ENCODE data around the gene MAPKAPK5.

The MAPKAPK5 gene

DNA sequence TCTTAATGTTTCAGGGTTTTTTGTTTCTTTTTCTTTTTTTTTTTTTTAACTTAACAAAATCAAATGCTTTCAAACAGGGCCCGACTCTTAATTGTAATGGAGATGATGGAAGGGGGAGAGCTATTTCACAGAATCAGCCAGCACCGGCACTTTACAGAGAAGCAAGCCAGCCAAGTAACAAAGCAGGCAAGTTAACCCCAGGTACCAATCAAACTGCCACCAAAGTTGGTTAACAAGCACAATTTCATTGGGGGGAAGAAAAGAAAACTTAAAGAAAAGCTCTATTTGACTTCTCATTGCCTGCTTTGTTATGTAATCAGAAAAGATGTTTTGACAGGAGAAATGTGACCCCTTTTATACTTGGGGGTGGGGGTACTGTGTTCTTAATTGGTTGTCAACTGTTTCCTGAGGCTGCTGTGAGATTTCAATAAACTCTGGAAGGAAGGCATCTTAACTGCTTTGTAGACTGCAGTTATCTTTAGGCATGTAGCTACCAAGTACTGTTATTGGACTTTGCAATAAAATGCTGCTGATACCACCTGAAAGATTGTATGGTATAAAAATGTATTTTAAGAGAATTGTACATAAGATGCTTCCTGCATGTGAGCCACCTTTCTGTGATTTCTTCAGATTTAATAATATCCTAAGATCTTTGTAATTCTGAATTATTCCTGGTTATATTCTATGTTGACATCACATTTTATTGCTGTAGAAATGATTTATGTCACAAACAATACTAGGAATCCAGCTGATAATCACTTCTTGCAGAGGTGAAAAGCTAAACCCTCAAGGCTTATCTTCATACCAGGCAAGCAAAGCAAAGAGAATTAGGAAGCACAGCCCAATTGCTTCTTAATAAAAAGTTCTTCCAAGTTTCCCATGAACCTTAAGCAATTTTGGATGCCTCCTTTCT is 26.9 kb downstream of the MAPKAPK5 start:
- intact Hi-C loops (cut with DNase I), result no loop called here

DNA sequence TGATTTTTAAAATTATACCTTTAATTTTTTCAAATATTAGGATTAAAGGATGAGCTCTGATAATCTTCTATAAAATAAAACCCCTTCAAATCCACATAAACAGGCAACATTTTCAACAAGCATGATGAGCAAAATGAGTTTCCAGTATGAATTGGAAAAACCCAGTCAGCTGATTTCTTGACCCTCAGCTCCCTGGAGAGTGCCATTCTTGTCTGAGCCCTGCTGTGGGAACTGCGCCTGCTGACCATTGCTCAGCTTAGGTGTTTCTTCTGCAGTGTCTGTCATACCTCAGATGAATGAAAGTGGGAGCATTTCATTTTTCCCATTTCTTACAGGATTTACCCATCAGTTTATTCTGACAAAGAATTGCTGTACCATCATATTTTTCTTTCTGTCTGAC is 27.6 kb downstream of the MAPKAPK5 start:
- intact Hi-C loops (cut with DNase I), result no loop called here
- DNase-seq, result no peak

More for the DNA sequence above, 26.9 kb downstream of the MAPKAPK5 start:
- no peak for DNase-seq

DNA sequence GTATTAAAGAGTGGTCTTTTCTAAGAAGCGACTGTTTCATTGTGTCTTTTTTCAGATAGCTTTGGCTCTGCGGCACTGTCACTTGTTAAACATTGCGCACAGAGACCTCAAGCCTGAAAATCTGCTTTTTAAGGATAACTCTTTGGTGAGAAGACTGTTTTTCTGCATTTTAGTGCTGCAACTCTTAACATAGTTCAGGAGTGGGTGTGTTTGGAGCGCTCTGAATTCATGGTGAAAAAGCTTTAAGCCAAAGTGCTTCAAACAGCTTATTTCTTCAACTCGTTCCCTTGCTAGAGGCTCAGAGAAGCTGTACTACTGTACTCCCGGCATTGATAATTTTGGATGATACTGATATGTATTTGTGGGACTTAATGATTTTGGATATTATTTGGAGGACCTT is 28.2 kb downstream of the MAPKAPK5 start:
- intact Hi-C loops (cut with DNase I), result no loop called here
- DNase-seq, result peak in 10 of 42 donors; percentile 5 to 59 (median 22)

DNA sequence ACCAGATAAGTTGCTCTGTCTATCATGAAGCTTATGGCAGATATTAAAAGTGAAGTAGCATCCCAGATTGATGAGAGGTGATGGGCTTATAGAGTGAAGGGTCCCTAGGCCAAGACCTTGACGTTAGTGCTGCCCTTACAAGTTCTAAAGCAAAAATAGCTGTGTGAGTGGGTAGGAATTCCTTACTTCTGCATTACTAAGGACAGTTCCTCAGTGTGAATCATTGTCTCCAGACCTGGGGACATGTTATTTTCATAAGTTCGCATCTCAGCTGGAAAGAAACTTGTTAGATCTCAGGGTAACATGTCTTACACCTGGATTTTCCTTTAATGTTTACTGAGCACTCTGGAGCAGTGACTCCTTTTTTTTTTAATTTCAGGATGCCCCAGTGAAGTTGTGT is 28.7 kb downstream of the MAPKAPK5 start:
- intact Hi-C loops (cut with DNase I), result no loop called here
- DNase-seq, result no peak

DNA sequence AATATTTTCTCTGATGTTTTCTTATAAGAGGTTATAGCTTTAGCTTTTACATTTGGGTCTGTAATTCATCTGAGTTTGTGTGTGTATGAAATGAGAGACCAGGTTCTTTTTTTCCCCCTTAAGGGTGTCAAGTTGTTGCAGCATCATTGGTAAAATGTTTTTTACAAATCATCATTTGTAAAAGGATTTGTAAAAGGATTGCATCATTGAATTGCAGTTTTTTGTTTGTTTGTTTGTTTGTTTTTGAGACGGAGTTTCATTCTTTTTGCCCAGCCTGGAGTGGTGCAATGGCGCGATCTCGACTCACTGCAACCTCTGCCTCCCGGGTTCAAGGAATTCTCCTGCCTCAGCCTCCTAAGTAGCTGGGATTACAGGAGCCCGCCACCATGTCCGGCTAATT is 31.1 kb downstream of the MAPKAPK5 start:
- DNase-seq, result no peak
- intact Hi-C loops (cut with DNase I), result no loop called here

DNA sequence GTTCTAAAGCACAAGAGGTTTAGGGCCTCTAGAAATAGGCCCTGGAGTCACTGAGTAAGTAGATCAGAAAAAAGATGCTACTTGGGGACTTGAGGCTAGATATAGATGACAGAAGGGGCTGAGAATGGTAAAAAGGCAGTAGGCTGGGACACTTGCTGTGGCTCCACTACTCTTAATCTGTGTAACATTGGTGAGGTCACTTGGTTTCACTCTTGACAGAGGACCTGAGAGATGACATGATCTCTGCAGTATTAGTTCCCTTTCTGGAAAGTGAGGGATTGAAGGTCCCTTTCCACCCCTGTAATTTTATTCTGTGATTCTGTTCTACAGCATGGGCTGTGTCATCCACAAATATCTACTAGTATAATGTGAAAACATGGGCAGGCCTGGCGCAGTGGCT is 39.7 kb downstream of the MAPKAPK5 start:
- intact Hi-C loops (cut with DNase I), result no loop called here
- no peak for DNase-seq

DNA sequence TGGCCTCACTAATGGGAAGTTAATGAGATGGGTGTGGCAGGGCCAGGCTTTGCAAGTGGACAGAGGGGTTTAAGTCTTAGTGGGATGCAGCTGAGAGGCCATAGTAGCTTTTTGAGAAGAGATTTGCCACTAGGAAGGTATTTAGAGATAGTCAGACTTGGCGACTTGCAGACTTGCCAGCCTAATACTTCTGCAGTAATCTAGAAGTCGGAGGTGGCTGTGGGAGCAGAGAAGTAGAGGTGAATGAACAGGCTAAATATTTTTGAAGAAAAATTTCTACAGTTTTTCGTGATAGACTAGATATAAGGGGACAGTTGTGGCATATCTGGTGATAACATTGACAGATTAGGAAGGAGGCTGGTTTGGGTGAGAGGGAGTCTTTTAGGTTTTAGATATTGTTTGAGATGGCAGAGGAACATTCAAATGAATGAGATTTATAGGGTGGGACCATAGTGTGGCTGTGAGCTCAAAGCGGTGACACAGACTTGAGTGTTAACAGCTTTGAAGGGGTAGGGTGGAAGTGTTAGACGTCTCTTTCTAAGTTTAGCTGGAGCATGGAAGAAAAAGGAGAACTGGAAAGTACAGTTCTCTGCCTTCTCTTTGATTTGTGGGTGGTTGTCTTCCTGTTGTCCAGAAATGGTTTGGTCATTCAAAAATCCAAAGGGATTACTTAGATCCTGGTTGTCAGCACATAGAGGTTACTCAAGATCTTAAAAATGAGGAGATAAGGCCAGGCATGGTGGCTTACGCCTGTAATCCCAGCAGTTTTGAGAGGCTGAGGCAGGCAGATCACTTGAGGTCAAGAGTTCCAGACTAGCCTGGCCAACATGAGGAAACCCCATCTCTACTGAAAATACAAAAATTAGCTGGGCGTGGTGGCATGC is 44.9 kb downstream of the MAPKAPK5 start:
- DNase-seq, result peak in 10 of 42 donors; percentile 21 to 58 (median 34)
- intact Hi-C loops (cut with DNase I), result no loop called here

DNA sequence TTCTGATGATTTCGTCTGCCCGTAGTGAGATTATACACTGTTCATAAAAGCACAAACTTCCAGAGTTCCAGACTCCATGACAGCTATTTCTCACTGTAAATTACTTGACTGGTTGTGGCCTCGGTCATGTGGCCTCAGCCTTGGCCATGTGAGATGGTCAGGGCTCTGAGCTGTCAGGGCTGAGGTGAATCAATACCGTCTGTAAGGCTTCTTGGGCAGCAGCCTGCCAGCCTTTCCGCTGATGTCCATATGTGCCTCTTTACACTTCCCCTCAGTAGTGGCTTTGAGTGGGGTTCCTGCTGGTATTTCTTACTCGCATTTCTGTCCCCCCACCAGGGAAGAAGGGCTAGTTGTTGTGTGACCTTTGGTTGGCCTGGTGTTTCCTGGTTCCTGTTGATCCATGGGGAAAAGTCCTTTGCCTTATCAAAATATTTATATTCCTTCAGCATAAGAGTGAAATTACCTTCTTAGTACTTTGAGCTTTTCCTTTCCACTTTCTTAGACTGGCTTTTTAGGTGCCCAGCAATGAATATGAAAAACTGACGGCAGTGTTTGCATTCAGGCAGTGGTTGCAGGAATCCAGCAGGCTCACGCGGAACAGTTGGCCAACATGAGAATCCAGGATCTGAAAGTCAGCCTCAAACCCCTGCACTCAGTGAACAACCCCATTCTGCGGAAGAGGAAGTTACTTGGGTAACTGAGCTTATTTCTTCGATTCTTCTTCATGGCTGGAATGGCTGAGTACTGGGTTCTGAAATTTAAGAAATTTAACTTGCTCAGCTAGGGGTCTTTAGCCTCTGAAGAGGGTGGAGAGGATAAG is 46.1 kb downstream of the MAPKAPK5 start:
- intact Hi-C loops (cut with DNase I), result no loop called here
- peak in 5 of 42 donors; percentile 20 to 47 (median 38) for DNase-seq

DNA sequence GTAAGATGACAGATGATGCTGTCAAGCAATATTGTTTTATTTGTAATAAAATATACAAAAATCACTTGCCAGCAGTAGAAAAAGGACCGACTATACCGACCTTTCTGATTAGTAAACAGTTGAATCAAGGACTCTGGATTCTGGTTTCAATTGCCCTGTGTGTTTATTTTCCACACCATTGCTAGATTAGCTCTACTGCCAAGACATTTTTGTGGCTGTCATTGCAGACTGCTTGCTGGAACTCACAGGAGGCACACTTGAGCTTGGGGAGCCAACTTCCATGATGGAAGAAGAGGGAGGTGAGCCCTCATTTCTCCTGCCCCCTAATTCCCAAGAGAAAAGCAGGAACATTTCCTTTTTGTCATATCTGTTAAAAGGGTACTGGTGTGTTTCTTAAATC is 51.3 kb downstream of the MAPKAPK5 start:
- intact Hi-C loops (cut with DNase I), result no loop called here
- no peak for DNase-seq

DNA sequence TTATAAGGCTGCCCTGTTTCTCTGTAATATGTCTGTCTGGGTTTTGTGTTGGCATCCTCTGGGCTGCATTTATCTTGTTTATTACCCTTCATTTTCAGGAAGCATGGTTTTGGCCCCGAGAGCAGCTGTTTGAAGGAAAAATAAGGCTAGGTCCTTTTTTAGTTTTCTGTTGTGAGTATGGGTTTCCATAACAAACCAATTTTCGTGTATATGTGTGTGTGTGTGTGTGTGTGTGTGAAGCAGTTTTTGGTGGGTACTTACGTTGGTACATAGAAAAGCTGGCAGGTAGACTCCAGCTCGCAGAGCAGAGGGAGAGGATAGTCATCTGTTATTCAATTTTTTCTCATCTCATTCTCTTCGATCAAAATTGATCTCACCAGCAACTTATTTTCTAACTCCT is 52.5 kb downstream of the MAPKAPK5 start:
- intact Hi-C loops (cut with DNase I), result no loop called here
- DNase-seq, result peak in 1 of 42 donors; percentile 5

DNA sequence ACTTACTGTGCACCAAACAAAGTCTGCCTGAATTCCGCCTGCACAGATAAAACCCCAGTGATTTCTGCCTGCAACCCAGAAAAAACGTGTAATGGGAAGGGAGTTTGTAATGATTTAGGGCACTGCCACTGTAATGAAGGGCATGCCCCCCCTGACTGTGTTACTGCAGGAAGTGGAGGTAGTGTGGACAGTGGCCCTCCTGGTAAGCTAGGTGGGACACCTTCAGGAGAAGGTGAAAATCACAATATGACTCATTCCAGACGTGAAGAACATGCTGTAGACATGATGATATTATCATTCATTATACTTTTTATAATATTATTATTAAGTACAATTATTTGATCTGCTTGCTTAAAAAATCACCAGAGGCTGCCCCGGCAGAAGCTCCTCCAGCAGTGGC is 59.2 kb downstream of the MAPKAPK5 start:
- intact Hi-C loops (cut with DNase I), result no loop called here
- no peak for DNase-seq

DNA sequence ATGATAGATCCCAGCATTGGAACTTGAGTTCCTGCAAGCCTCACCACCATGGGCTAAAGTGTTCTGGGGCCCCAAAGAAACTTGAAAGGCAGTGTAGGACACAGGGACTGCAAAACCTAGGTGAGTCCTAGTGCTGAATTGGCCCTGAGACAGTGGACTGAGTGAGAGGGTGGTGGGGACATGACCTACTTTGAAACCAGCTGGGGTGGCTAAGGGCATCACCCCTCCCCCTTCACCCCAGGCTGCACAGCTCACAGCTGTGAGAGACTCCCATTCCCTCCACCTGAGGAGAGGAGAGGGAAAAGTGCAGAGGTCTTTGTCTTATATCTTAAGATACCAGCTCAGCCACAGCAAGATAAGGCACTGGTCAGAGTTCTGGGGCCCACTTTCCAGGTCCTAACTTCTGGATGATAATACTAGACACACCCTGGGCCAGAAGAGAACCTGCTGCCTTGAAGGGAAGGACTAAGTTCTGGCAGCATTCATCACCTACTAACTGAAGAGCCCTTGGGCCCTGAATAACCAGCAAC is 62.5 kb downstream of the MAPKAPK5 start:
- intact Hi-C loops (cut with DNase I), result no loop called here
- no peak for DNase-seq

DNA sequence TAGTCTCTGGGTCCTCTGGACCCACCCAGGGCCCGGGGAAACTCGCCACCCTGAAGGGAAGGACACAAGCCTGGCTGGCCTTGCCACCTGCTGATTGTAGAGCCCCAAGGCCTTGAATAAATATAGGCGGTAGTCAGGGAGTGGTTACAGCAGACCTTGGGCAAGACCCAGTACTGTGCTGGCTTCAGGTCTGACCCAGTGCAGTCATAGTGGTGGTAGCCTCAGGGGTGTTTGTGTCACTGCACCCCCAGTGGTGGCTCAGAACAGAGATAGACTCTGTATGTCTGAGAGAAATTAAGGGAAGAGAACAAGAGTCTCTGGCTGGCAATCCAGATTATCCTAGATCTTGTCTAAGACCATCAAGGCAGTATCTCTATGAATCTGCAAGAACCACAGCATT is 63.5 kb downstream of the MAPKAPK5 start:
- intact Hi-C loops (cut with DNase I), result no loop called here
- DNase-seq, result no peak

DNA sequence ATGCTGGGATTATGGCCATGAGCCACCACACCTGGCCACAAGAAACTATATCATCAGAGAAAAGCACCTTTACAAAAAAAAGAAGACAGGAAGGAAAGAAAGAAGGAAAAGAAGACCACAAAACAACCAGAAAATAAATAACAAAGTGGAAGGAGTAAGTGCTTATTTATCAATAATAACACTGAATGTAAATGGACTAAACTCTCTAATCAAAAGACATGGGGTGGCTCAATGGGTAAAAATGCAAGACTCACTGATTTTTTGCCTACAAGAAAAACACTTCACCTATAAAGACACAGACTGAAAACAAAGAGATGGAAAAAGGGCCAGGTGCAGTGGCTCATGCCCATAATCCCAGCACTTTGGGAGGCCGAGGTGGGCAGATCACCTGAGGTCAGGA is 65.7 kb downstream of the MAPKAPK5 start:
- no peak for DNase-seq

DNA sequence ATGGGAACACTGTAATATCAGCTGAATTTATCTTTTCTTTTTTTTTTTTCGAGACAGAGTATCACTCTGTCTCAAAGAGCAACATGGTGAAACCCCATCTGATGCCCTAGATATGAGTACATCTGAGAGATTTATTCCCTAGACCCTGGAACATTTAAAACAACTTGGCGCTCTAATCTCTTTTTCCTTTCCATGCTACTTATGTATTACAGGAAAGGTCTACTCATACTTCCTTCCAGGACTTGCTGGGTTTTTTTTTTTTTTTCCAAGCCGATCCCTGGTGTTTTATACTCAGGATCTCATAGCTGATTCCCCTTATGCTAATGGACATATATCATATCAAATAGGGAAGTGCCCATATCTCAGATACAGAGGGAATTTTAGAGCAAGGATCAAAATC is 83.1 kb downstream of the MAPKAPK5 start:
- intact Hi-C loops (cut with DNase I), result no loop called here
- no peak for DNase-seq

More for the DNA sequence above, 65.7 kb downstream of the MAPKAPK5 start:
- intact Hi-C loops (cut with DNase I), result no loop called here

DNA sequence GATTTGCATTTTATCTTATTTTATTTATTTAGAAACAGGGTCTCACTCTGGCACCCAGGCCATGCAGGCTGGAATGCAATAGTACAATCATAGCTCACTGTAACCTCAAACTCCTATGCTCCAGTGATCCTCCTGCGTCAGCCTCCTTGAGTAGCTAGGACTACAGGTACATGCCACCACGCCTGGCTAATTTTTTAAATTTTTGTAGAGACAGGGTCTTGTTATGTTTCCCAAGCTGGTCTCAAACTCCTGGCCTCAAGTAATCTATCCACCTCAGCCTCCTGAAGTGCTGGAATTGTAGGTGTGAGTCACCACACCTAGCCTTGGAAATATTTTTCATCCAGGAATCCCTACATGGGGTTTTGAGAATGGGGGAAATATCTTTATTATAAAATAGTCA is 84.6 kb downstream of the MAPKAPK5 start:
- DNase-seq, result no peak
- intact Hi-C loops (cut with DNase I), result no loop called here

DNA sequence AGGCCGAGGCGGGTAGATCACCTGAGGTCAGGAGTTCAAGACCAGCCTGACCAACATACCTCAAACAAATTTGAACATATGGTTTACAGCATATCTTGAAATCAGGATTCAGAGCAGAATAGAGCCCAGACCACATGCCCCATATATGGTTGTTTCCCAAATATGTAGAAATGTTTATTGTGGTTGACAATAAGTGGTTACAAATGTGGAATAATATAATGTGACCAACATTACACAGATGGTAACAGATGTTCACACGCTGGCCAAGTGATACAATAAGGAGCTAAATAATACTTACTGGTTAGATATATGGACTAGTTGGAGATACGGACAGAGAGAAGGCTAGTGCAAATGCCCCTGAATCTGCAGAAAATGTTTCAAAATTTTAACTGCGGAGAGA is 85.3 kb downstream of the MAPKAPK5 start:
- no peak for DNase-seq
- intact Hi-C loops (cut with DNase I), result no loop called here

DNA sequence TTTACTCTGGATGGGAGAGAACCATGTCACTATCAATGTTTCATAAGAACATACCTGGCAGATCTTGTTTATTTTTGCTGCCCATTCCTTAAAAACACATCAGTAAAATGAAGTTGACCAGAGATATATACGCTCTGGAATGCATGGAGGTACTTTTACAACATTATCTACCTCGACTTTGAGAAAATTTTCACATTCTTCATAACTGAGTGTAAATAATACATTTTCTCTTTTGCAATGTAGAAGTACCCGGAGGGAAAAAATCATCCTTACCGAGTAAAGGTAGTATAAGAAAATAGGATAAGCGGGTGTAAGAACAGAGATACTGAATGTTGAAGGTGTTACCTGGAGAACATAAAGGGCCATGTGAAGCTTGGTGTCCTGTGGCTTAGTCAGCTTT is 90.2 kb downstream of the MAPKAPK5 start:
- no peak for DNase-seq
- intact Hi-C loops (cut with DNase I), result no loop called here

DNA sequence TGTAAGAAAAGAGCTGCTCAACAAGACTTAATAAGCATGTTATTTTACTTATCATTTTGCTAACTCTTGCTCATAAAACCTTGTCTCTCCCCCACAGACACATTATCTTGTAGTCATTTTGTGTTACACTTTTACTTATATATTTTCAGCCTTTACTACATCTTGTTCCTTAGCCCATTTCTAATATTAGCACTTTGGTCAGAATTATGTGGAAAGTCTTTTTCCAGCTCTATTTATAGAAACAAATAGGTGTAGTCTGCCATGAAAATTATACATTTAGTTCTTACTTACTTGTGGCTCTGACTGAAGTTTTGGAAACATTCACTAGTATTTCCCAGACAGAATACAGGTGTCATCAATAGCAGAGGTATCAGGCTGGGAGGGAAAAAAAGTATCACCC is 94.8 kb downstream of the MAPKAPK5 start:
- no peak for DNase-seq
- intact Hi-C loops (cut with DNase I), result no loop called here
